Tibial artery (tissue), 4 donors: ENCODE data around the gene ATG4C.

Source experiments
- DNase-seq, 2 donors: peaks; one replicate each; pipeline ENCODE4 v3.0.0-alpha.2; 2019
- H3K27ac ChIP-seq, 2 donors: fragments of 200-600 bp; sonication (generic) in 1 of 2; 1 replicate in 1 of 2; 2 replicates in 1 of 2; pipeline ENCODE4 v1.5.1; 2018 to 2019; ENCODE audit warnings: mild to moderate bottlenecking in 1 of 2
- H3K27me3 ChIP-seq, 2 donors: fragments of 200-600 bp; sonication (generic) in 1 of 2; one replicate each; pipeline versions ENCODE4 v1.5.1 to v1.6.0; 2016 to 2019
- H3K36me3 ChIP-seq, 3 donors: fragments of 200-600 bp; sonication (generic) in 2 of 3; one replicate each; pipeline ENCODE4 v1.5.1; 2016 to 2019; ENCODE audit warnings: mild to moderate bottlenecking in 2 of 3
- H3K4me1 ChIP-seq, 4 donors: fragments of 200-600 bp; sonication (generic) in 2 of 4; 1 replicate in 3 of 4; 2 replicates in 1 of 4; pipeline ENCODE4 v1.5.1; 2016 to 2019
- H3K4me3 ChIP-seq, 2 donors: fragments of 200-600 bp; sonication (generic) in 1 of 2; 1 replicate in 1 of 2; 2 replicates in 1 of 2; pipeline ENCODE4 v1.5.1; 2018 to 2019; ENCODE audit warnings: mild to moderate bottlenecking in 2 of 2
- H3K9me3 ChIP-seq, 3 donors: fragments of 200-600 bp; sonication (generic) in 1 of 3; one replicate each; pipeline ENCODE4 v1.5.1; 2016 to 2019
- intact Hi-C: fragments of 100-400 bp; cut with DNase I; formaldehyde crosslinking; loops from one replicate; pipeline ENCODE4 v1.15.0; 2023; ENCODE audit warnings: low total_unique reads
- TF ChIP-seq, protein P1 (sequence below), 2 experiments: fragments of 200-600 bp in 1 of 2; fragments of 450-650 bp in 1 of 2; IDR thresholded peaks; one replicate each; pipeline ENCODE4 v1.5.1; 2017 to 2019; ENCODE audit warnings: antibody characterized with exemption in 2 of 2, mild to moderate bottlenecking in 1 of 2, moderate library complexity in 1 of 2

ATG4C gene

GRCh38 chr1:62876535-62876934, 92.6 kb downstream of the ATG4C start:
- TF ChIP-seq, protein P1, sequence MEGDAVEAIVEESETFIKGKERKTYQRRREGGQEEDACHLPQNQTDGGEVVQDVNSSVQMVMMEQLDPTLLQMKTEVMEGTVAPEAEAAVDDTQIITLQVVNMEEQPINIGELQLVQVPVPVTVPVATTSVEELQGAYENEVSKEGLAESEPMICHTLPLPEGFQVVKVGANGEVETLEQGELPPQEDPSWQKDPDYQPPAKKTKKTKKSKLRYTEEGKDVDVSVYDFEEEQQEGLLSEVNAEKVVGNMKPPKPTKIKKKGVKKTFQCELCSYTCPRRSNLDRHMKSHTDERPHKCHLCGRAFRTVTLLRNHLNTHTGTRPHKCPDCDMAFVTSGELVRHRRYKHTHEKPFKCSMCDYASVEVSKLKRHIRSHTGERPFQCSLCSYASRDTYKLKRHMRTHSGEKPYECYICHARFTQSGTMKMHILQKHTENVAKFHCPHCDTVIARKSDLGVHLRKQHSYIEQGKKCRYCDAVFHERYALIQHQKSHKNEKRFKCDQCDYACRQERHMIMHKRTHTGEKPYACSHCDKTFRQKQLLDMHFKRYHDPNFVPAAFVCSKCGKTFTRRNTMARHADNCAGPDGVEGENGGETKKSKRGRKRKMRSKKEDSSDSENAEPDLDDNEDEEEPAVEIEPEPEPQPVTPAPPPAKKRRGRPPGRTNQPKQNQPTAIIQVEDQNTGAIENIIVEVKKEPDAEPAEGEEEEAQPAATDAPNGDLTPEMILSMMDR (IDR thresholded peaks at IDR 0.05) = no peak
- Histone ChIP-seq H3K4me1 (no peaks in the 10 kb centered on the region), H3K9me3 (peaks cover 0 to 5% (median 0%) of the 10 kb centered on the region in 3 donors), H3K27me3 (no peaks in the 10 kb centered on the region), H3K4me3 (no peak overlapping the region), H3K27ac (no peak overlapping the region), H3K36me3 (no peaks in the 10 kb centered on the region)
- DNase-seq = no peak
- intact Hi-C loops = no loop called here

DNA sequence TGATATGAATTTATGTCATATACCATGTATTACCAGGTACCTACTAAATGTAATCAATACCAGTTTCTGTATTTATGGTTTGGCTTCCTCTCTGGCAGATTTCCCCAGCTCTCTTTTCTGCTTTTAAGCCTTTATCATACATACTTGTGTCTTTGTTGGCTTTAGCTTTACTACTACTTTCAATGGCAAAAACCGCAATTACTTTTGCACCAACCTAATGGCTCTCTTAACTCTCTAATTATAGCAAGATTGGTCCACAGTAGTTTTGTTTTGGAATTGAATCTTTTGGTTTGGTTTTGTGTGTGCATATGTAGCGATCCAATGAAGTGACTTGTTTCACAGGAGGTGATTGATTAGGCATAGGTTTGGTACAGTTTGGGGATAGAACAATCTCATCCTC, 93.6 kb downstream of the ATG4C start:
- TF ChIP-seq, protein P1 (IDR thresholded peaks at IDR 0.05) = no peak
- Histone ChIP-seq H3K36me3 (no peaks in the 10 kb centered on the region), H3K4me1 (no peaks in the 10 kb centered on the region), H3K9me3 (peaks cover 0 to 5% (median 0%) of the 10 kb centered on the region in 3 donors), H3K4me3 (no peak overlapping the region), H3K27me3 (no peaks in the 10 kb centered on the region), H3K27ac (no peak overlapping the region)
- intact Hi-C loops = no loop called here
- no peak for DNase-seq

DNA sequence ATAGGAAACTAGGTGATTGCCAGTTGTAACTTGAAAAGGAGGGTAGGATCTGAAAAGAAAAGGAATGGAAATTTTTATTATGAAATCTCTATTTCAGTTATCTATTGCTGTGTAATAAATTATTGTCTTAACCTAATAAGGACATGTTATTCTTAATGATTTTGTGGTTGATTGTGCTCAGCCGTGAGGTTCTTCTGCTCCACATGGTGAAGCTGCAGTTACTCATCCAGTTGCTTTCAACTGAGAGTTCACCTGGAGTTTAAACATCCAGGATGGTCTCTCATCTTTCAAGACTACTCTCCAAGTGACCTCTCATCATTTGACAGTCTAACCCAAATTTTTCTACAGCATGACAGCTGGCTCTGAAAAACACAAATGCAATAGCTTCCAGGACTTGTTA, 96.0 kb downstream of the ATG4C start:
- Histone ChIP-seq H3K27ac (no peak overlapping the region), H3K4me1 (no peaks in the 10 kb centered on the region), H3K27me3 (no peaks in the 10 kb centered on the region), H3K4me3 (no peak overlapping the region), H3K9me3 (peaks cover 0 to 5% (median 0%) of the 10 kb centered on the region in 3 donors), H3K36me3 (no peaks in the 10 kb centered on the region)
- TF ChIP-seq, protein P1 (IDR thresholded peaks at IDR 0.05) = no peak
- no peak for DNase-seq
- intact Hi-C loops = no loop called here

DNA sequence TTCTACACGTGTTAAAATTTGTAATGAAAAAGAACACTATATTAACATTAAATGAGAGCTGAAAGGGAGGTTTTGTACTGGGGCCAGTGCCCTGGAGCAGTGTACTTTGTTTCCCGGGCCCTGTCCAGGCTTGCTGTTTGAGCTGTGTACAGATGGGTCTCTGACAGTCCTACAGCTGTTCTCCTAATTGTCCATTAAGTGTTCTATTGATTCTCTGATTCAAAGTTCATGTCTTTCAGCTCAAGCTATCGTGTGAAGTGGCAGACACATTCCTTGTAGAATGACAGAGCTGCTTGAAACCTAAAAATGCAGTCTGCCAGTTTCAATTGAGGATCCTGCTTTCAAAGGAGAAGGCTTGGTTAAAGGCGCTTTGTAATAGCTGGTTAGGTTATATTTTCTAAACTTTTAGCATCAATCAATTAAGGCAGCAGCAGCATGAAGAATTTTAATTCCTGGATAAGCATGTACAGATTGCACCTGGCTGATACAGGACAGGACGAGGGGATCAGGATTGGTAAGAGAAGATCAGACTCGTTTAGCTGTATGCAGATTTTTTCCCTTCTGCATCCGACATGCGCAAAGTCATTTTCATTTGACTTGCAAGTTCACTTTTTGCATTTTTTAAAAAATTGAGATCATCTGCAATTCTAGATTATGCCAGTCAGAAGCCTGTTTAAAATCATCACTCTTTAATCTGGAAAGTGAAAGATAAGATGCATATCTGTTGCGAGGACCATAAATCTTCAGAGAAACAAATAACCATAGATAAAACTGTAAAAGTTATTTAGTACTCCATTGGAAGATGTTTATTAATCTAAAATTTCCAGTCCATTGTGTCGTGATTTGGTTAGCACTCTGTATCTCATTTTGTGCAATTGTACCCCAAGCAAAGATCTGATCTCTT, 98.5 kb downstream of the ATG4C start:
- Histone ChIP-seq H3K4me3 (no peak overlapping the region), H3K27ac (no peak overlapping the region), H3K9me3 (peaks cover 0 to 5% (median 0%) of the 10 kb centered on the region in 3 donors), H3K27me3 (no peaks in the 10 kb centered on the region), H3K36me3 (no peaks in the 10 kb centered on the region), H3K4me1 (no peaks in the 10 kb centered on the region)
- intact Hi-C loops = no loop called here
- no peak for DNase-seq
- TF ChIP-seq, protein P1 (IDR thresholded peaks at IDR 0.05) = no peak

- intact Hi-C loops = no loop called here
These were observed 100.3 kb downstream of the ATG4C start for GRCh38 chr1:62884156-62884740.

More at GRCh38 chr1:62884156-62884740, 100.3 kb downstream of the ATG4C start:
- TF ChIP-seq, protein P1 (IDR thresholded peaks at IDR 0.05) = no peak
- no peaks in the 10 kb centered on the region for H3K4me1 ChIP-seq
- no peaks in the 10 kb centered on the region for H3K27me3 ChIP-seq
- DNase-seq = no peak
- no peak overlapping the region for H3K4me3 ChIP-seq
- peaks cover 0 to 5% (median 0%) of the 10 kb centered on the region in 3 donors for H3K9me3 ChIP-seq
- no peaks in the 10 kb centered on the region for H3K36me3 ChIP-seq
- H3K27ac ChIP-seq = no peak overlapping the region
